IMR-90 (cell line): Measurements from ENCODE around the gene ABCF3.

Experiments used
- CEBPB ChIP-seq: IDR thresholded peaks from 2 replicates; pipeline ENCODE4 v1.6.1; 2012; ENCODE audit warnings: low read depth, low read length, improper control_type of control experiment
- CTCF ChIP-seq: conservative IDR thresholded peaks from 2 replicates; pipeline ENCODE4 v1.5.1; 2012; ENCODE audit warnings: mild to moderate bottlenecking, low read depth, low read length, improper control_type of control experiment
- MAZ ChIP-seq: IDR thresholded peaks from 2 replicates; pipeline ENCODE4 v1.6.1; 2012; ENCODE audit warnings: low read depth, mild to moderate bottlenecking, low read length, improper control_type of control experiment, moderate library complexity, borderline replicate concordance
- MXI1 ChIP-seq: IDR thresholded peaks from 2 replicates; pipeline ENCODE4 v1.6.1; 2012; ENCODE audit warnings: low read depth, mild to moderate bottlenecking, low read length, moderate library complexity, borderline replicate concordance
- POLR2A ChIP-seq: IDR thresholded peaks from 2 replicates; pipeline ENCODE4 v1.6.1; 2012; ENCODE audit warnings: mild to moderate bottlenecking, low read depth, low read length
- RAD21 ChIP-seq: IDR thresholded peaks from 2 replicates; pipeline ENCODE4 v1.6.1; 2012; ENCODE audit warnings: low read length, improper control_type of control experiment
- RCOR1 ChIP-seq: IDR thresholded peaks from 2 replicates; pipeline ENCODE4 v1.6.1; 2012; ENCODE audit warnings: mild to moderate bottlenecking, low read length, improper control_type of control experiment; ENCODE audit not compliant: insufficient replicate concordance
- RFX5 ChIP-seq: IDR thresholded peaks from 2 replicates; pipeline ENCODE4 v1.8.0; 2012; ENCODE audit warnings: low read depth, mild to moderate bottlenecking, low read length, moderate library complexity
- TF ChIP-seq, protein P1 (sequence below): fragments of 150-350 bp; IDR thresholded peaks from 2 replicates; pipeline ENCODE4 v1.6.1; 2017; ENCODE audit warnings: mild to moderate bottlenecking, antibody characterized with exemption, low read length, low read depth

DNA sequence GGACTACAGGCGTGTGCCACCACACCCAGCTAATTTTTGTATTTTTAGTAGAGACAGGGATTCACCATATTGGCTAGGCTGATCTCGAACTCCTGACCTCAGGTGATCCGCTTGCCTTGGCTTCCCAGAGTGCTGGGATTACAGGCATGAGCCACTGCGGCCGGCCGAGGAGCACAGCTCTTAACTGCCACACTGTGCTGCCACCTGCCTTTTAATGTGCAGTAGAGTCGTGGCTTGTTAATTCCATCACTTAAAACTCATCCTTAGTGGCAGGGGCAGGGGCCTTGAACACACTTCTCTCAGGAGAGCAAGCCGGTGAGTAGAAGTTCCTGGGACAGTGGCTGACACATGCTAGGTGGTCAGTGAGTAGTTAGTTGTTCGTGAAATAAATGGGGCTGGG, 12.5 kb downstream of the ABCF3 start:
- TF ChIP-seq CTCF (no peak), RFX5 (no peak), CEBPB (no peak), RCOR1 (no peak), RAD21 (no peak), POLR2A (no peak), MAZ (no peak), MXI1 (no peak)
- TF ChIP-seq, protein P1, sequence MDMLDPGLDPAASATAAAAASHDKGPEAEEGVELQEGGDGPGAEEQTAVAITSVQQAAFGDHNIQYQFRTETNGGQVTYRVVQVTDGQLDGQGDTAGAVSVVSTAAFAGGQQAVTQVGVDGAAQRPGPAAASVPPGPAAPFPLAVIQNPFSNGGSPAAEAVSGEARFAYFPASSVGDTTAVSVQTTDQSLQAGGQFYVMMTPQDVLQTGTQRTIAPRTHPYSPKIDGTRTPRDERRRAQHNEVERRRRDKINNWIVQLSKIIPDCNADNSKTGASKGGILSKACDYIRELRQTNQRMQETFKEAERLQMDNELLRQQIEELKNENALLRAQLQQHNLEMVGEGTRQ: no peak
